ENCODE measurements around the gene ADAM33. TPM values are rescaled to one million over a fixed set of nuclear protein-coding genes. Genes with fewer than 3 reads are reported as not detected.

Gene ADAM33
- polyA plus RNA-seq, 2 of the 4 experiments (the other 2 are of a cell fraction) = 0.08 to 0.14 TPM

DNA sequence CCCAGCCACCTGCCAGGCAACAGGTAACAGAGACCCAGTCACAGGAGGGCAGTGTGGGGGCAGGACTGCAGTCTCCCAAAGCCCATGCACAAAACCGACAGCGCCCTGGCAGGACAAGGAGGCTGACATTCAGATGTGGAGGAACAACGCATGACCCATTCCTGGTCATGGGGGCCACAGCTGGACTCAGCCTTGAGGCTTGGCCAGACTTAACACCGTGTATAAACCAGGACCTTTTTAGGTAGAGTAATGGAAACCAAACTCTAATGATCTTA is 26.7 kb downstream of the ADAM33 start:
- WGBS (ENCODE audit: missing lambda C conversion rate) = 73% methylated on average over 4 of the region's 4 CpGs
- ATAC-seq = no peak
- ChIA-PET POLR2A (no interaction called here), CTCF (interaction anchor here (1.0 to 61.5 kb wide), 5 partner anchors 18 to 91 kb away, joined by 3 to 2233 read pairs (median 4); partner anchors contain the start of genes ADISSP, HSPA12B and SIGLEC1)
- H3K27ac ChIP-seq = no peak overlapping the region
- DNase-seq (ENCODE audit: low read depth in 1 of 2, low spot score in 1 of 2) = no peak
- TF ChIP-seq FOXS1 (CRISPR knock-in tag; IDR thresholded peaks at IDR 0.05) (no peak), EP300 (IDR thresholded peaks at IDR 0.05) (no peak), RFX5 (IDR thresholded peaks at IDR 0.05) (no peak), ZFP36 (IDR thresholded peaks at IDR 0.05; ENCODE audit: borderline replicate concordance, partially characterized antibody) (no peak)
- no peak for FAIRE-seq
- H3K9me3 ChIP-seq = no peaks in the 10 kb centered on the region
- H3K4me3 ChIP-seq = no peak overlapping the region
- no peaks in the 10 kb centered on the region for H3K4me1 ChIP-seq
- no peak overlapping the region for H3K4me2 ChIP-seq

DNA sequence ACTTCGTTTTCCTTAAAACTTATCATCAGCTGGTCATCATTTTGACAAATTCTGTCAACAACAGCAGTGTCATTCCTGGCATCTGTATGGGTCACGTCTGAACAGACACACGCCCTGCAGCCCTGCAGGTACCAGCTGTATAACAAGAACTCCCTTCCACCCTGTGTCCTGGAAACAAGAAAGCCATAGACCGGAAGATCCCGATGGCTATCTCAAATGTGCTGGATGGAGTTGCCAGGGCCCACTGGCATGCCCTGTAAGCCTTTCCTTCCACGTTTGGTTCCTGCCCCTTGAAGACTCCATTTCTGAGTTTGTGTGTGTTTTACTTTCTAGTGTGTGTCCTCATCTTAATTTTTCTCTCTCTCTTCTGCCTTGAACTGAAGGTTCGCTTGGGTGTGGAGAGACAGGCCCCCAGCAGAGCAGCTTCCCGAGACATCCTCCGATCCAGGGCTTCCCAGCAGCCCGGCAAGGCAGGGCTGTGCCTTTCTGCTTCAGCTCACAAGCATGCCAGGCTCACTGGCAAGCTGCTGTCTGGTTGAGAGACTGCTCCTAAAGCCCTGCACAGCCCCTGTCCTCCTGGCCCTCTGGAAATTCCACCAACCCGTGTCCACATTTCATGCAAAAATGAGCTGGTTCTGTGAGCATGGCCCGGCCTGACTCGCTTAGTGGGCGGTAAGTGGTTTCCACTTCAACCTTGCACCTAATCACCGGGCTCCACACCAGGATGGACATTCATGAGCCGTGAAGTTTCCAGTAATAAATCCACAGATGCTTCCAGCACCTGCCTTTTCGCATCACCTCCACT is 27.3 kb downstream of the ADAM33 start:
- no peaks in the 10 kb centered on the region for H3K9me3 ChIP-seq
- no peak overlapping the region for H3K27ac ChIP-seq
- 78% methylated on average over 17 of the region's 17 CpGs for WGBS (ENCODE audit: missing lambda C conversion rate)
- ATAC-seq (no peak), FAIRE-seq (no peak), DNase-seq (ENCODE audit: low read depth in 1 of 2, low spot score in 1 of 2) (no peak)
- no peak overlapping the region for H3K4me3 ChIP-seq
- TF ChIP-seq, protein P1, sequence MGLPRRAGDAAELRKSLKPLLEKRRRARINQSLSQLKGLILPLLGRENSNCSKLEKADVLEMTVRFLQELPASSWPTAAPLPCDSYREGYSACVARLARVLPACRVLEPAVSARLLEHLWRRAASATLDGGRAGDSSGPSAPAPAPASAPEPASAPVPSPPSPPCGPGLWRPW (IDR thresholded peaks at IDR 0.05) = no peak
- no peak for TF ChIP-seq POLR2A (IDR thresholded peaks at IDR 0.05; ENCODE audit: low read length)
- no peaks in the 10 kb centered on the region for H3K4me1 ChIP-seq
- no peak overlapping the region for H3K4me2 ChIP-seq
- POLR2A ChIA-PET = no interaction called here
- CTCF ChIA-PET = interaction anchor here (1.0 to 61.5 kb wide), 6 partner anchors 12 to 90 kb away, joined by 3 to 2233 read pairs (median 4); partner anchors contain the start of genes ADISSP, HSPA12B and SIGLEC1

DNA sequence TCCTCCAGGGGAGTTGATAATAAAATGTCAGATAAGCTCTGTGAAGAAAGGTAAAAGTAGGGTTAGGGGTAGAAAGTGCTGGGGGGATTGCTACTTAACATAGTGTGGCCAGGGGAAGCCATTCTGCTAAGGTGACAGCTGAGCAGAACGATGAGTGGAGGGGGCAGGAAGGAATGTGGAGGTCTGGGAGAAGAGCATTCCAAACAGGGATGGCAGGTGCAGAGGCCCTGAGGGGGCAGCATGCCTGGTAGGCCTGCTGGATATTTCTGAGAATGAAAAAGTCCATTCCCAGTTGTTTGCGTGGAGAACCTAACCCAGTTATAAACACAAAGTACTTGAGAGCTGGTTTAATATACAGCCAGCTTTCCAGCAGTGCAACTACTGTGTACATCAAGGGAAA is 27.9 kb downstream of the ADAM33 start:
- 64% methylated on average over 2 of the region's 2 CpGs for WGBS (ENCODE audit: missing lambda C conversion rate)
- DNase-seq (ENCODE audit: low read depth in 1 of 2, low spot score in 1 of 2) = no peak
- H3K27ac ChIP-seq = no peak overlapping the region
- H3K9me3 ChIP-seq = no peaks in the 10 kb centered on the region
- no peak for FAIRE-seq
- TF ChIP-seq, protein P2, sequence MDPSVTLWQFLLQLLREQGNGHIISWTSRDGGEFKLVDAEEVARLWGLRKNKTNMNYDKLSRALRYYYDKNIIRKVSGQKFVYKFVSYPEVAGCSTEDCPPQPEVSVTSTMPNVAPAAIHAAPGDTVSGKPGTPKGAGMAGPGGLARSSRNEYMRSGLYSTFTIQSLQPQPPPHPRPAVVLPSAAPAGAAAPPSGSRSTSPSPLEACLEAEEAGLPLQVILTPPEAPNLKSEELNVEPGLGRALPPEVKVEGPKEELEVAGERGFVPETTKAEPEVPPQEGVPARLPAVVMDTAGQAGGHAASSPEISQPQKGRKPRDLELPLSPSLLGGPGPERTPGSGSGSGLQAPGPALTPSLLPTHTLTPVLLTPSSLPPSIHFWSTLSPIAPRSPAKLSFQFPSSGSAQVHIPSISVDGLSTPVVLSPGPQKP (IDR thresholded peaks at IDR 0.05; ENCODE audit: low read depth, low read length) = no peak
- TF ChIP-seq MAFK (IDR thresholded peaks at IDR 0.05; ENCODE audit: partially characterized antibody) (no peak), MAZ (IDR thresholded peaks at IDR 0.05; ENCODE audit: borderline replicate concordance, low read depth, low read length) (no peak), CHD4 (IDR thresholded peaks at IDR 0.05; ENCODE audit: borderline replicate concordance) (no peak), FOSL2 (IDR thresholded peaks at IDR 0.05) (no peak), FOSL2 (CRISPR knock-in tag; IDR thresholded peaks at IDR 0.05) (no peak), ZSCAN20 (CRISPR knock-in tag; IDR thresholded peaks at IDR 0.05) (no peak), NR3C1 (IDR thresholded peaks at IDR 0.05) (no peak), RARB (CRISPR knock-in tag; IDR thresholded peaks at IDR 0.05) (no peak), SREBF2 (IDR thresholded peaks at IDR 0.05) (no peak), ZNF302 (CRISPR knock-in tag; IDR thresholded peaks at IDR 0.05) (no peak)
- TF ChIP-seq, protein P3, sequence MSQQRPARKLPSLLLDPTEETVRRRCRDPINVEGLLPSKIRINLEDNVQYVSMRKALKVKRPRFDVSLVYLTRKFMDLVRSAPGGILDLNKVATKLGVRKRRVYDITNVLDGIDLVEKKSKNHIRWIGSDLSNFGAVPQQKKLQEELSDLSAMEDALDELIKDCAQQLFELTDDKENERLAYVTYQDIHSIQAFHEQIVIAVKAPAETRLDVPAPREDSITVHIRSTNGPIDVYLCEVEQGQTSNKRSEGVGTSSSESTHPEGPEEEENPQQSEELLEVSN (IDR thresholded peaks at IDR 0.05; ENCODE audit: borderline replicate concordance, low read depth) = no peak
- H3K4me3 ChIP-seq = no peak overlapping the region
- no peak for ATAC-seq
- ChIA-PET CTCF (interaction anchor here (1.0 to 61.5 kb wide), 5 partner anchors 12 to 90 kb away, joined by 3 to 2233 read pairs (median 4); partner anchors contain the start of genes ADISSP, HSPA12B and SIGLEC1), POLR2A (no interaction called here)
- no peaks in the 10 kb centered on the region for H3K4me1 ChIP-seq
- H3K4me2 ChIP-seq = no peak overlapping the region

Data from A549 (cell line).